Measurements from ENCODE around the gene ZBTB3.
"Not testable (repeated sequence)": the region's sequence is repeated elsewhere in the genome, so short reads cannot be mapped to it uniquely, and the experiment has no call there.

Gene ZBTB3

GRCh38 chr11:62753736-62754603, at the start of gene ZBTB3:
Gene ZBTB3 (minus strand): TSS chr11:62754160. CDS start chr11:62753664, 496 bp downstream.
- DNase-seq, result peak; percentile 99

DNA sequence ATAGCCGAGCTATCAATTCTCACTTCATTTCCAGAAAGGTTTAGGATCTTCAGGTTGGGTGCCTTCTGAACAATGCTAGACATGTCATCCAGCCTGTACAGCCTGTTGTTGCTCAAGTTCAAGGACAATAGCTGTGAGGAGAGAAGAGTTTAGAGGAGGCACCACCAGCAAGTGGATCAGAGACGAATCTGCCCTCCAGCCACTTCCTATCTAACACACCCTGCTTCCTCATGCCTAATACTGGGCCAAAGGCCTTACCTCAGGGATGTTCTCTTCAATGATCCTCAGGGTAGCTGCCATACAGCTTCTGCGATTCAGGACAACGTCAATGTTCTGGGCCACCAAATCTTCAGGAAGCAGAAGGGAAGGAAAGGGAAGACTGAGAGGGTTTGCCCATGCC, 47.1 kb upstream of the ZBTB3 start:
- DNase-seq, result no peak

DNA sequence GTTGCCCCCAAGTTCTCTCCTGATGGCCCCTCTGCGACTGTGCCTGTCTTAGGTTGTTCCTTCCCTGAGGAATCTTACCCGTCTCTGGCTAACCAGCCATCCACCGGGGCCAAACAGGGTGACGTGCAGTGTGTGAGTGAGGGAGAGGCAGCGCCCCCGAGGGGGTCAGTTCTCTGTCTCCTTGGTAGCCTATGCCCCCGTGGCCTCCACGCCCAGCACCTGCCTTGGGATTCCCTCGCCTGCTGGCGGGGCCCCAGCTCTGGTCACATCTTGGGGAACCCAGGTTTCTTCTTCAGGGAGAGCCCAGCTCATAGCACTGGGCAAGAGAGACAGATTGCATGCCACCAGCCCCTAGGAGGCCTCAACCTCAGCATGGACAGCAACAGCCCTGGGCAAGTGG, 45.5 kb upstream of the ZBTB3 start:
- DNase-seq, result no peak

GRCh38 chr11:62796281-62796680, 42.3 kb upstream of the ZBTB3 start:
- DNase-seq, result no peak

DNA sequence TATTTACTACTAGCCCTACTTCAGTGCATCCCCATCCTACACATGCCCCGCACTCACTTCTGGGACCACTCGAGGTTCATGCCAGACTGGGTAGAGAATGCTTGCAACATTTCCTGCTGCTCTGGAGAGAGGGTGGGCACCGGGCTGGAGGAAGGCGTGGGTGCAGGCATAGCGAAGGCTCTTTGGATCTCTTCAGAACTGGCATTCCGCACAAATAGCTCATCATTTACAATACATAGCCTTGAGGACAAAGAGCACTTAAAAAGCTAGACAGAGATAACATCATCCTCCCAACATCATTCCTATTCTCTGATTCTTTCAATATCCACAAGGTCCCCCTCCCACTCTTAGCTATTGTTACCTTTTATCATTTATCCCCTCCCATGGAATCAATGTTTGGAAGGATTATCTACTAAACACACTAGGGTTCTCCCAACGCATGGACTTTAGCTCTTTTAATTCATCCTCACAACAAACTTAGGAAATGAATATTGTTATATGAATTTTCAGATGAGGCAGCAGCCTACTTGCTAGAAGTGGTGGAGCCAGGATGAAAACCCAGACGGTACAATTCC, 40.3 kb upstream of the ZBTB3 start:
- DNase-seq, result no peak

GRCh38 chr11:62792202-62792575, 38.2 kb upstream of the ZBTB3 start:
- no peak for DNase-seq

DNA sequence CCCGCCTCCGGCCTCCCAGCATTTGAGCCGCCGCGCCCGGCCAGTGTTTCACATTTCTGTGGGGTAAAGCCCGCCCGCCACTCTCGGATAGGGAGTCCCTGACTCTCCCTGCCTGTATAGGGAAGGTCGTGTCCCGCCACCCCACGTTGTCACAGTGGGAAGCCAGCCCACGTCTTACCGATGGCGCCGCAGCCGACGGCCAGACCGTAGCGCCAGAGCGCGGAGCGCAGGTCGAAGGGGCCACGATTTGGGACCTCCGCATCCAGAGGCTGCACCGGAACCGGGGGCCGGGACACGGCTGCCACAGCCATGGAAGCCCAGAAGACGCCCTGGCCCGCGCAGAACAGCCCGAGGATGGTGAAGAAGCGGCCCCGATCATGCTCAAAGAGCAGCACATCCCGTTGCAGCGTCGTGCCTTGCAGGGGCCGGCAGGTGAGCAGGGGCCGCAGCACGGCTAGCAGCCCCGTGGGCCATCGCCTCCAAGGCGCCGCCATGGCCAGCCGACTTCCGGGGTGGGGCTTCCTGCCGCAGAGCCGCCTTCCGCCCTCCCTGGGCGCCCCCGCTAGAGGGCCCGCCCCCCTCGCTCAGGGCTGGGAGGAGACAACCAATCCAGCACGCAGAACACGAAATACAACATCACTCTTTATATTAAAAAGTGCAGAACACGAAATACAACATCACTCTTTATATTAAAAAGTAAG, 37.7 kb upstream of the ZBTB3 start, which contains the start of gene TMEM223:
TMEM223 (minus strand) TSS at position 506 of the 701 bp plus-strand sequence; CDS start at position 494, 12 bp downstream.
- peak; percentile 81 to 83 for DNase-seq

- DNase-seq, result no peak
Observed at GRCh38 chr11:62789576-62789975, 35.6 kb upstream of the ZBTB3 start.

GRCh38 chr11:62788991-62789390, 35.0 kb upstream of the ZBTB3 start:
- peak in 1 of 2 experiments; percentile 10 for DNase-seq

DNA sequence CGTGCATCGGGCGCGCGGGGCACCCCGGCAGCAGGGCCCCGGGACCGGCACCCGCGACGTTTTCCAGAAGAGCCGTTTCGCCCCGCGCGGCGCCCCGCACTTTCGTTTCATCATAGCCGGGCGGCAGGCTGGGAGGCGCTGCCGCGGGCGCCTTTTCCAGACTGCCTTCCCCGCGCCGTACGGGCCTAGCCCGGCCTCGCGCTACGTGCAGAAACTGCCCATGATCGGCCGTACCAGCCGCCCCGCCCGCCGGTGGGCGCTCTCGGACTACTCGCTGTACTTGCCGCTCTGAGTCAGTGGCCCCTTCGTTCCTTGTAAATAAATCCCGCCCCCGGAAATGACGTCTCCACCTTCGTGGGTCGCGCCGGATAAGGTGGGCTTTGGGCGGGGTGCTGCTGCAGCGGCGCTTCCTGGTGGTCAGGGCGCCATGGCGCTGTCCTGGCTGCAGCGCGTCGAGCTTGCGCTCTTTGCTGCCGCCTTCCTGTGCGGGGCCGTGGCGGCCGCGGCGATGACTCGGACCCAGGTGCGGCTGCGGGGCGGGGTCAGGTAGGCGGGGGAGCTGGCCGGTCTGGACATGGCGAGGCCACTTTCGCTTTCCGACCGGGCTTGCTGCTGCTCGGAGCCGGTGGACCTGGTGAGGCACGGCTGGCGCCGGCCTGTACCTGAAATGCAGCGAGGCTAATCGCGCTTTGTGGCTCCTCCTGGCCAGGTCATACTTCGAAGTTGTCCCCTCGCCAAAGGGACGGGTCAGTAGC, 33.2 kb upstream of the ZBTB3 start, which contains the start of gene TMEM179B:
TMEM179B (plus strand) TSS at position 398 of the 755 bp plus-strand sequence; CDS start at position 428, 30 bp downstream.
- DNase-seq, result peak; percentile 97 to 98

DNA sequence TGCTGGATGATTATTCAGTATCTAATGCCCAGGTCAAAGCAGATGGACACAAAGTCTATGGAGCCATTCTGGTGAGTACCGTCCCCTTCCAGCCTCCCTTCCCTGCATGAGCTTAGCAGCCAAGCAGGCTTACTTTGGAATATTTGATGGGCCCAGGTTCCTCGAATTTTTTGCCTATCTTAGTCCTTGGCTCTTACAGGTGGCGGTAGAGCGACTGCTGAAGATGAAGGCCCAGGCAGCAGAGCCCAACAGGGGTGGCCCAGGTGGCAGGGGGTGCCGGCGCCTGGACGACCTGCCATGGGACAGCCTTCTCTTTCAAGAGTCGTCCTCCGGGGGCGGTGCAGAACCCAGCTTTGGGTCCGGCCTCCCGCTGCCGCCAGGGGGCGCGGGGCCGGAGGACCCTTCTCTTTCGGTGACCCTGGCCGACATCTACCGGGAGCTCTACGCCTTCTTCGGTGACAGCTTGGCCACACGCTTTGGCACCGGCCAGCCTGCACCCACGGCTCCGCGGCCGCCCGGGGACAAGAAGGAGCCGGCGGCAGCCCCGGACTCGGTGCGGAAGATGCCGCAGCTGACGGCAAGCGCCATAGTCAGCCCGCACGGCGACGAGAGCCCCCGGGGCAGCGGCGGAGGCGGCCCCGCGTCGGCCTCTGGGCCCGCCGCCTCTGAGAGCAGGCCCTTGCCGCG, 32.5 kb upstream of the ZBTB3 start:
- peak; percentile 53 to 79 for DNase-seq

DNA sequence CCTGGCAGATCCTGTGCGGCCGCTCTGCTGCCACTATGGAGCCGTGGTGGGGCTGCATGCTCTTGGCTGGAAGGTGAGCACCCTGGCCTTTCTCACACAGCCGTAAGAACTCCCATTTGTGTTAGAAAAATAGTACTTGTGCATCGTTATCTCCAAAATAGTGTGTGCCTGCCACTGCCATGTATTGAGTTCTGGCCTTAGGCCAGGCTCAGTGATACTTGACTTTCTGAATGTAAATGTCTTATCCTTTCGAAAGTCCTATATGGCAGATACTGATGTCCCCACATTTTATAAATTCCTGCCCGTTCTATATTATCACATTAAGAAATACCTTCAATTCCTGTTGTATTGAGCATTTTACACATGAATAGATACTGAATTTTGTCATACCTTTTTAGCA, 28.8 kb upstream of the ZBTB3 start:
- no peak for DNase-seq

DNA sequence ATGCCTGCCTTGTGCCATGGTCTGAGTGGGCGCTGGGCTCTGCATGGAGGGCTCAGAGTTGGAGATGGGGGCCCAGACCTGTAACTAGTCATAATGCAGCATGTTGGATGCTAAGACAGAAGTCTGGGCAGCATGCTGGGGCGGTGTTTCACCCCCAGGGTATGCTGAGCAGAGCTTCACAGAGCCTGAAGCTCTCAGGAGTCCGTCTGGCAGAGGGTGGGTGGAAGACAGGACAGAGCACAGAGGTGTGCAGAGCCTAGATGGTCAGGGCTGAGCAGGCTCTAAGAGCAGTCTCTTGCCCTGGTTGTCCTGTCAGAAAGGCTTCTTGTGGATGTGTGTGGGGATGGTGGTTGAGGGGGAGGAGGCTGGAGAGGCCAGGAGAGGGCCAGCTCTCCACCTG, 24.5 kb upstream of the ZBTB3 start:
- DNase-seq, result no peak

DNA sequence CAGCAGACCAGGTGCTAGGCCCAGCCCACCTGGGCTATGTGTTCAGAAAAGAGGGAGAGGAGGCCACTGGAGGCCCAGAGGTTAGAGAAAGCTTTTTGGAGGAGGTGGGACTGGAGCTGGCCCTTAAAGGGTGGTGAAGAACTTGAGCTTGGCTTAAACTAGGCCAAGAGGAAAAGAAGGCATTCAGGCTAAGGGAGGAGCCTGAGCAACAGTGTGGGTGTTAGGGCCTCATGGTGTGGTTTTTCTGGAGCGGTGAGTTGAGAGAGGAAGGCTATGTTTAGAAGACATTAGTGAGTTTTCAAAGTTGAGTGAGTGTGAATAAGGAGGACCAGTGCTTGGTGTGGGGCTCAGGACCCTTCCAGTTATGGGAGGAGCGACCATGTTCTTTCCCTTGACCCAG, 23.4 kb upstream of the ZBTB3 start:
- DNase-seq, result no peak

DNA sequence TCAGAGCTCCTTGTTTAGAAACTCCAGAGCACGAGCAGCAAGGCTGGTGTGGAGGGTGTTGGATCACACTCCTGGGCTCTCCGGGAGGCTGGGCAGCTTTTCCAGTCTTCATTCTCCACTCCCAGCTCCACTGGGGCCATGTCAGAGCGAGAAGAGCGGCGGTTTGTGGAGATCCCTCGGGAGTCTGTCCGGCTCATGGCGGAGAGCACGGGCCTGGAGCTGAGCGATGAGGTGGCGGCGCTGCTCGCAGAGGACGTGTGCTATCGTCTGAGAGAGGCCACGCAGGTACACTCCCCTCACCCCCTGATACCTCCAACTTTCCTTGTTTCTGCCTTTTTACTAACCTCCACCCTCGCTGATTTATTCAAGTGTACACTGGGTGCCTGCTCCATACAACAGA, 21.7 kb upstream of the ZBTB3 start:
- no peak for DNase-seq

GRCh38 chr11:62774407-62774806, 20.4 kb upstream of the ZBTB3 start:
- DNase-seq, result no peak

DNA sequence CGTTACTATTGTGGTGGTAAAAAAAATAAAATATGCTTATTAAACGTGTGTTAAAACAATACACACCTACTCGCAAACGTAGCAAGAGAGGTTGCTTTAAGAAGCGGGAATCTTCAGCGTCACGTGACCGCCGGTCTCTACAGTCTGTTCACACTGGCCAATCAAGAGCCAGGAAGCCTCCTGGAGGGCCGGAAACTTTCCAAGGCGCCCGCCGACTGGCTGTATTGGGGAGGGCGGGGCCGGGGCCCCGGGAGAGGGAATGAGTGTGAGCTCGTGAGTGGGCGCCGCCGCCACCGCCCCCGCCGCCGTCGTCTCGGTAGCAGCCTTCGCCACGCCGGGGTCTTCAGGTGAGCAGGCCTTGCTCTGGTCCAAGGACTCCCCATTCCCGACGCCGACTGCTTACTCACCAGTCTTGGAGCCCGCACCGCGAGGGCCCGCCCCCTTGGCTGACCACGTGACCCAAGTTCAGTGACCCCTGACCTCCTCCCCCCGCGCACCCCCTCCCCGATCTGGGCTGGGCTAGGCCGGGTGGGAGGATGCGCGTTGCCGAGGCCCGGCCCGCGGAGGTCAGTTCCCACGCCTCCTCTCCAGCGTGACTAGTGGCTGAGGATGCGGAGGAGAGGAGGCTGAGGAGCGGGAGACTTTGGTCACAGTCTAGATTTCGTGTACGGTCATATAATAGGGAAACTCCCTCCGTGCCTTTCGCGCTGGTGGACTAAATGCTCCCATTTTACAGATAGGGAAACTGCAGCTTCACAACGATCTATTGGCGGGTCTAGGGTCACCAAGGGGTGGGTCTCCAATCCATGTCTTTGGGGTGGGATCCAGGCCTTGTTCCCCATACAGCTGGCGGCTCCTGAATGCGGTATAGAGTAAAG, 17.4 kb upstream of the ZBTB3 start, which contains the start of gene TAF6L:
TAF6L (plus strand) TSS at position 253 of the 878 bp plus-strand sequence. CDS start 4,388 bp downstream, outside the sequence.
- peak; percentile 95 to 98 for DNase-seq

- DNase-seq, result peak in 1 of 2 experiments; percentile 36
Observed at GRCh38 chr11:62770778-62771143, 16.8 kb upstream of the ZBTB3 start.

DNA sequence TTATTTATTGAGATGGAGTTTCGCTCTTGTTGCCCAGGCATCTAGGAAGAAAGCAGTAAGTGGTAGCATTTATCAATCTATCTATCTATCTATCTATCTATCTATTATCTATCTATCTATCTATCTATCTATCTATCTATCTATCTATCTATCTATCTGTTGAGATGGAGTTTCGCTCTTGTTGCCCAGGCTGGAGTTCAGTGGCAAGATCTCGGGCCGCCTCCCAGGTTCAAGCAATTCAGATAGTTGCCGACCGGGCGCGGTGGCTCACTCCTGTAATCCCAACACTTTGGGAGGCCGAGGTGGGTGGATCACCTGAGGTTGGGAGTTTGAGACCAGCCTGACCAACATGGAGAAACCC, 6.9 kb upstream of the ZBTB3 start:
- not testable (repeated sequence) for DNase-seq

GRCh38 chr11:62757846-62758788, 4.2 kb upstream of the ZBTB3 start:
- no peak for DNase-seq

Measured in NCI-H2081 (cell line).